Globus pallidus (tissue), 1 donor: Measurements from ENCODE around the gene GPR161.

Experiments used
- DNase-seq: peaks from one replicate; pipeline ENCODE4 v3.0.0-alpha.2; 2015; ENCODE audit warnings: low spot score

The GPR161 gene

GRCh38 chr1:168105846-168106245, 30.9 kb downstream of the GPR161 start:
- no peak for DNase-seq

GRCh38 chr1:168104535-168104934, 32.2 kb downstream of the GPR161 start:
- DNase-seq = no peak

- no peak for DNase-seq
These were observed 34.2 kb downstream of the GPR161 start for GRCh38 chr1:168102487-168102886.

- no peak for DNase-seq
These were observed 35.4 kb downstream of the GPR161 start for GRCh38 chr1:168101336-168101735.

- no peak for DNase-seq
These were observed 36.3 kb downstream of the GPR161 start for GRCh38 chr1:168100315-168101002.

GRCh38 chr1:168099337-168099801, 37.4 kb downstream of the GPR161 start:
- no peak for DNase-seq

GRCh38 chr1:168098534-168099320, 38.0 kb downstream of the GPR161 start:
- no peak for DNase-seq

GRCh38 chr1:168097921-168098528, 38.7 kb downstream of the GPR161 start:
- DNase-seq = no peak

- DNase-seq = no peak
These were observed 40.2 kb downstream of the GPR161 start for GRCh38 chr1:168096296-168097165.

- no peak for DNase-seq
These were observed 41.3 kb downstream of the GPR161 start for GRCh38 chr1:168095476-168095875.

- DNase-seq = no peak
These were observed 43.1 kb downstream of the GPR161 start for GRCh38 chr1:168093616-168094015.

GRCh38 chr1:168092566-168093355, 44.0 kb downstream of the GPR161 start:
- no peak for DNase-seq

- DNase-seq = no peak
These were observed 44.8 kb downstream of the GPR161 start for GRCh38 chr1:168091720-168092550.

GRCh38 chr1:168091063-168091462, 45.7 kb downstream of the GPR161 start:
- DNase-seq = no peak

- DNase-seq = no peak
These were observed 46.3 kb downstream of the GPR161 start for GRCh38 chr1:168090395-168090794.

- DNase-seq = no peak
These were observed 46.8 kb downstream of the GPR161 start for GRCh38 chr1:168089979-168090337.

GRCh38 chr1:168089326-168089978, 47.3 kb downstream of the GPR161 start:
- no peak for DNase-seq

GRCh38 chr1:168088511-168089325, 48.0 kb downstream of the GPR161 start:
- DNase-seq = no peak

GRCh38 chr1:168087696-168088095, 49.0 kb downstream of the GPR161 start:
- DNase-seq = no peak
